GM12892 (cell line): ENCODE measurements around the gene HSBP1.

ENCODE experiments used
- POLR2A ChIP-seq: IDR thresholded peaks from 2 replicates; pipeline ENCODE4 v1.6.1; 2011; ENCODE audit warnings: low read depth, low read length, control low read depth
- POLR2AphosphoS5 ChIP-seq: IDR thresholded peaks from 2 replicates; pipeline ENCODE4 v1.6.1; 2011; ENCODE audit warnings: low read depth, low read length, control low read depth

DNA sequence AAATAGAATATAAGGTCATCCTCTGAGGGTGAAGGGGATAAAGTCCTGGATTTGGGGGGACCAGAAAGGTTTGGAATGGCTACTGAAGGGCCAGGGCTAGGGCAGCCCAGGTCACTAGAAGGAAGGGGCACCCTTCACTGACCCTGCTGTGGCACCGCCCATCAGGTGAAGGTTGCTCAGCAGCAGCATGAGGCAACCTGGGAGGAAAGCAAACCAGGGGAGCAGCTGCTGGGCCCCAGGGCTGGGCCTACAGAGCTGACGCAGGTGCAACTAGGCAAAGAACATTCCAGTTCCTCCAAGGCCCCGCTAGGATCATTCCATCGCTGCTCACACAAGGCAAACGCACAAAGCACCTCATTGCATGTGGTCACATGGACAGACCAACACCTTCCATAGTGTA is 3.4 kb upstream of the HSBP1 start:
- TF ChIP-seq POLR2A = no peak
- TF ChIP-seq POLR2AphosphoS5 = no peak
